GM19463 (cell line): Measurements from ENCODE around the gene RALBP1.
A peak's percentile ranks its signal among the peaks of the same experiment; 100 is the strongest.
"Not testable (repeated sequence)": the region's sequence is repeated elsewhere in the genome, so short reads cannot be mapped to it uniquely, and the experiment has no call there.

Experiments used
- ATAC-seq: cut with Tn5 transposase; IDR thresholded peaks from one replicate; pipeline ENCODE4 v1.9.1; 2021; ENCODE audit warnings: mild to moderate bottlenecking, moderate library complexity; ENCODE audit not compliant: unreplicated experiment

Gene RALBP1

DNA sequence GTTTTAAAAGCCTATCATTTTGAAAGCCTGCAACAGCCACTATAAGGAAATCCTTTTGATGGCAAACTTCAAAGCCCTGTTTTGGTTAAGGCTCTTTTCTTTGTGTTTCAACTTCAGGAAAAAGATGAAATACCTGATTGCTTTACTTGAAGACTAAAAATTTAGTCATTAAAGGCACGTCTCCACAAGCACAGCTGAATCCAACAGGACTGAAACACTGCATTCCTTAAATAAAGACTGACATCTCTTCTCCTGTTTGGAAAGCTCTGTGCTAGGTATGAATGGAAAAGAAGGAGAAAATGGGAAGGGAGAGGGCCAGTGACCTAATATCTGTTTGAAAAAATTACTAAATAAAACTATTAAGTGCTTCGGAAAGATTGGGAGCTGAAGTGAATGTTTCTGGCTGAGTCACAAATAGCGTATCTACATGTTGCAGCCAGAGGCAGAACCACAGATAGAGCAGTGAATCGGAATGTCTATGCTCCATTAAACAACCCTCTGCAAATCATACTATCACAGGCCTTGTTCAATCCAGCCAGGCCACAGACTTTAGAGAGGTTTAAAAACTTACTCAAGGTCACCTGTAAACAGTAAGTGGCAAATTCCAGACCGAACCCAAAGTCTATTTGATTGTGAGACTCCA is 21.1 kb upstream of the RALBP1 start:
- no peak for ATAC-seq

GRCh38 chr18:9455718-9456511 is 19.4 kb upstream of the RALBP1 start:
- ATAC-seq: no peak

DNA sequence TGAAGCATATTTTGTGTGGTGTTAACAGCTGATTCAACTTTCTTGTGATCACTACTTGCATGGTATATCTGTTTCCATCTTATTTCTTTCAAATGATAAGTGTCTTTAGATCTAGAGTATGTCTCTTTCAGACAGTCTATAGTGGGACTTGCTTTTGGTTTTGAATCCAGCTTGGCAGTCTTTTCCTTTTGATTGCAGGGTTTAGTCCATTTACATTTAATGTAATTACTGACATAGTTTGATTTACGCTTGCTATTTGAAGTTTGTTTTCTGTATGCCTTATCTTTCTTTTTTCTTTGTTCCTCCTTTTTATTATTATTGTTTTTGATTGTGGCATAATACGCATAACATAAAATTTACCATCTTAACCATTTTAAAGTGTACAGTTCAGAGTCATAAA is 9.2 kb upstream of the RALBP1 start:
- ATAC-seq: no peak

DNA sequence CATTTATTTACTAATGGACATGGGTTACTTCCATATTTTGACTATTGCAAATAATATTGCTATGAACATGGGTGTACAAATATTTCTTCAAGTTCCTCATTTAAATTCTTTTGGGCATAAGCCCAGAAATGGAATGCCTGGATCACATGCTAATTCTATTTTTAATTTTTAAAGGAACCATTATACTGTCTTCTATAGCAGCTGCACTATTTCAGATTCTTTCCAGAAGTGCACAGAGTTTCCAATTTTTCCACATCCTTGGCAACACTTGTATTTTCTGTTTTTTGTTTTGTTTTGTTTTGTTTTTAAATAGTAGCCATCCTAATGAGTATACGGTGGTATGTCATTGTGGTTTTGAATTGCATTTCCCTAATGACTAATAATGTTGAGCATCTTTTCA is 8.5 kb upstream of the RALBP1 start:
- no peak for ATAC-seq

DNA sequence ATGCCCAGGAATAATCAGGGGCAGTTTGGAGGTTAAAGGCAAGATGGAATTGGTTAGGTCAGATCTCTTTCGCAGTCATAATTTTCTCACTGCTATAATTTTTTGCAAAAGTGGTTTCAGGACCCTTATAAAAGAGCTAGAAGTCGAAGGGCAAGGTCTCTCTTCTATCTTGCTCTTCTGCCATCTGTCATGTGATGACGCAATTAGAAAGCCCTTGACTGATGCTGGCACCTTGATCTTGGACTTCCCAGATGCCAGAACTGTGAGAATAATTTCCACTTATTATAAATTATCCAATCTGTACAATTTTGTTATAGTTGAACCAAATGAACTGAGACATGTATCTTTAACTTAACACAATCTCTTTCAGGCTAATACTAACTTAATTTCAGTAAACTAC is 6.3 kb upstream of the RALBP1 start:
- no peak for ATAC-seq

GRCh38 chr18:9469685-9470084 is 5.6 kb upstream of the RALBP1 start:
- ATAC-seq: no peak

GRCh38 chr18:9474108-9474982 is 968 bp upstream of the RALBP1 start:
- no peak for ATAC-seq

GRCh38 chr18:9475643-9476591 is 604 bp downstream of the RALBP1 start:
- no peak for ATAC-seq

- ATAC-seq: not testable (repeated sequence)
These were observed 1.6 kb downstream of the RALBP1 start for GRCh38 chr18:9476949-9477348.

- no peak for ATAC-seq
These were observed 2.2 kb downstream of the RALBP1 start for GRCh38 chr18:9477509-9477908.

- ATAC-seq: no peak
These were observed 3.2 kb downstream of the RALBP1 start for GRCh38 chr18:9478545-9478944.

- ATAC-seq: no peak
These were observed 7.5 kb downstream of the RALBP1 start for GRCh38 chr18:9482790-9483189.

DNA sequence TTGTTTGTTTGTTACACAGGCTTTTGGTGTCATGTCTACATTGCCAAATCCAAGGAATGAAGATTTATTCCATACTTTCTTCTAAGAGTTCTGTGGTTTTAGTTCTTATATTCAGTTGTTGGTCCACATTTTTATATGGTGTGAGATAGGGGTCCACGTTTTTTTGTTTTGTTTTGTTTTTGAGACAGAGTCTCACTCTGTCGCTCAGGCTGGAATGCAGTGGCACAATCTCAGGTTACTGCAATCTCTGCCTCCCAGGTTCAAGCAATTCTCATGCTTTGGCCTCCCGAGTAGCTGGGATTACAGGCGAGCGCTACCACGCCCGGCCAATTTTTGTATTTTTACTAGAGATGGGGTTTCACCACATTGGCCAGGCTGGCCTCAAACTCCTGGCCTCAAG is 8.2 kb downstream of the RALBP1 start:
- ATAC-seq: no peak

DNA sequence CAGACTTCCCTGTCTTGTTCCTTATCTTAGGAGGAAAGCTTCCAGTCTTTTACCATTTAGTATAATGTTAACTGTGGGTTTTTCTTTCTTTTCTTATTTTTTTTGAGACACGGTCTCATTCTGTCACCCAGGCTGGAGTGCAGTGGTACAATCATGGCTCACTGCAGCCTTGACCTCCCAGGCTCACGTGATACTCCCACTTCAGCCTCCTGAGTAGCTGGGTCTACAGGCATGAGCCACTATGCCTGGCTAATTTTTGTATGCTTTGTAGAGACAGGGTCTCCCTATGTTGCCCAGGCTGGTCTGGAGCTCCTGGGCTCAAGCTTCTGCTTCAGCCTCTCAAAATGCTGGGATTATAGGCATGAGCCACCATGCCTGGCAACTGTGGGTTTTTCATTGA is 9.5 kb downstream of the RALBP1 start:
- not testable (repeated sequence) for ATAC-seq

- ATAC-seq: no peak
These were observed 13.2 kb downstream of the RALBP1 start for GRCh38 chr18:9488538-9488937.

- peak; percentile 95 for ATAC-seq
These were observed 19.5 kb downstream of the RALBP1 start for GRCh38 chr18:9494778-9495331.

DNA sequence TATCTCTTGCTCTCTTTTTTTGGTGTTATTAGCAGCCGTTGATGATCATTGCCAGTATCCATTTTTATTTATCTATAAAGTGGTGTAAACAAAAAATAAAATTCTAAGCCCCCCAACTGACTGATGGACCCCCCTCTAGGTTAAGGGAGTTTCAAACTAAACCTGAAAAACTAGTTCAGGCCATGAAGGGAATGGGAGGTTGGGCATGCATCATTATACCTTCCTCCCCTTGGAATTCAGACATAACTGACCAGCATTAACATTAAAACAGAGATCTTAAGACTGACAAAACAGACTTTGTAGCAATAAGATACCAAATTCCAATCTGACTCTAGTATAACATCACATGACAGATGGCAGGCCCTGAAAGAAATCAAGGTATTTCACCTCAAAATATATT is 20.2 kb downstream of the RALBP1 start:
- ATAC-seq: no peak

DNA sequence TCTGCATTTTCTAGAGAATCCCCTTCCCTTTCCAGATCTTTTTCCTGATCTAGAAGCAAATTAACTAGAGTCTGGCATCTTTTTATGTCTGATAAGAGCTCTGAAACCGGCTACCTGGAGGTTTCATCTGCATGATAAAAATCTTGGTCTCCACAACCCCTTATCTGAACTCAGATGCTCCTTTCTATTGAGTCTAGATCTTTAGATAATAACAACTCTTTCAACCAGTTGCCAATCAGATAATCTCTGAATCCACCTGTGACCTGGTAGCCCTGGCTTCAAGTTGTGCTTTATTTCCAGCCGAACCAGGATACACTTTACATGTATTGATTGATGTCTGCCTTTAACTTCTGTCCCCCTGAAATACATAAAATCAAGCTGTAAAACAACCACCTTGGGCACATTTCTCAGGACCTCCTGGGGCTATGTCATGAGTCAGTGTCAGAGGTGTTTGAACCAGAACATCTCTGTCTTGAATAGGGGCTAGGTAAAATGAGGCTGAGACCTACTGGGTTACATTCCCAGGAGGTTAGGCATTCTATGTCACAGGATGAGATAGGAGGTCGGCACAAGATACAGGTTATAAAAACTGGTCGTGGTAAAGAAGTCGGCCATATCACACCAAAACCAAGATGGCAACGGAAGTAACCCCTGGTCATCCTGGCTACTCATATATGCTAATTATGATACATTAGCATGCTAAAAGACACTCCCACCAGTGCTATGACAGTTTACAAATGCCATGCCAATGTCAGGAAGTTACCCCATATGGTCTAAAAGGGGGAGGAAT is 20.8 kb downstream of the RALBP1 start:
- no peak for ATAC-seq

GRCh38 chr18:9506046-9506792 is 30.9 kb downstream of the RALBP1 start:
- ATAC-seq: no peak
